SKM-1 (cell line): ENCODE measurements around the gene DOCK2.

Experiments used
- DNase-seq: peaks from one replicate; lab custom pipeline; 2025; ENCODE audit not compliant: unreplicated experiment; lab: John Stamatoyannopoulos, UW

Gene DOCK2

DNA sequence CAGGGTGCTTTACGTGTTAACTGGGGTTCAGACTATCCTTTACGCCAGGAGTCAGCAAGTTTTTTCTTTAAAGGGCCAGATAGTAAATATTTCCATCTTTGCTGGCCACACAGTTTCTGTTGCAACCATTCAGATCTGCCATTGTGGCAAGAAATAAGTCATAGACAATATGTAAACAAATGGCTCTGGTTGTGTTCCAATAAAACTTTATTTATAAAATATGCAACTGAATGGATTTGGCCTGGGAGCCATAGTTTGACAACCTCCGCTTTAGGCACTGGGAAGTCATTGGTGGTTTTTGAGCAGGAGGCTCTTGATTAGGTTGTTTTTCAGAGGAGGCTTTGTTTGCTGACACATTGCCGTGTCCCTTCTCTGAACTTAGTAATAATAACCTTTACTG is 252.5 kb downstream of the DOCK2 start:
- no peak for DNase-seq

DNA sequence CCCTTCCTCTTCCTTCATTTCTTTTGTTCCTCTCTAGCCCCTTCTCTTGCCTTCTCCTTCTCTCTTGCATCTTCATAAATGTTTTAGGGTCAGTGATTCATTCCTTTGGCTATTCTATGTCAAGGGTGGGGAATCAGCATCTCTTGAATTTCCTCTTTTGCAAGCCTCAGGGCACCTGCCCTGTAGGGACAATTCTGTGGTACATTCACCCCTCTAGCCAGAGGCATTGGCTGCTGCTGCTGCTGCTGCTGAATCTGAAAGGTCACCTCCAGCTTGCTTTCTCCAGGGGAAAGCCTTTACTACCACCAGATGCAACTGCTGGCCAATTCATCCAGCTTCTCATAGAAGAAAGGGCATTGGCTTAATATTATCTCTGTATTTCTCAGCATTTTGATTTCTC is 255.9 kb downstream of the DOCK2 start:
- DNase-seq = no peak

DNA sequence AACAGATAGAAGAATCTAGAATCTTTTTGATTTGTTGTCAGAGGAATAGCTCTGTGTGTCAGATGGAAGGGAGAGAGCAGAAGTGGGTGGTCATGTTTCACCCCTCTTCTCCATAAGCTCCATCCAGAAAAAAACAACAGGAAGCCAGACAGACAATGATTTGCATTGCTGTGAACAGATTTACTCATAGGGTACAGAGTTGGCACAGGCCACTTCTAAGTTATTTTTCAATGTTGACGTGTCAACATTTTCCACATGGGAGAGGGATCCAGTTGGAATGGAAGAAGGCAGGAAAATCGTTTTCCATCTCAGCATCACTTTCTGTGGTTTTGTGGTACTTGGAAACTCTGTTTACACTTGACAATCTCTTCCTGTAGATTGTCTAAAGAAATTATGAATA is 256.5 kb downstream of the DOCK2 start:
- no peak for DNase-seq

DNA sequence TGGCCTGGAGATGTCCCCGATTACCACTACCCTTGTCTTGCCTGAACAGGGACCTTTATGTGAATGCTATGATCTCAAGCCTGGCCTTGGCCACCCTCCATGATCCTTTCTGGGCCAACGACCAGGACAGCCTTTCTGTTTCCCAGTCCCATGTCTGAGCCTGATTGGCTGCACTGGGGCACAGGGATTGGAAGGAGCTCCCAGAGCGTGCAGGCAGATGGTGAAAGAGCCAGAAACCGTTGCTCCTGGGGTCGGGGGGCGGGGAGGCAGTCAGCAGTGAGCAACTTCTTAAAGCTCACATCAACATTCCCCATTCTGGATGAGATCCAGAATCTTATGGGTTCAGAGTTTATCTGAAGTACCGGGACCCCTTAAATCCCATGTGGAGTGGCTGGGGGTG is 258.9 kb downstream of the DOCK2 start:
- DNase-seq = no peak

DNA sequence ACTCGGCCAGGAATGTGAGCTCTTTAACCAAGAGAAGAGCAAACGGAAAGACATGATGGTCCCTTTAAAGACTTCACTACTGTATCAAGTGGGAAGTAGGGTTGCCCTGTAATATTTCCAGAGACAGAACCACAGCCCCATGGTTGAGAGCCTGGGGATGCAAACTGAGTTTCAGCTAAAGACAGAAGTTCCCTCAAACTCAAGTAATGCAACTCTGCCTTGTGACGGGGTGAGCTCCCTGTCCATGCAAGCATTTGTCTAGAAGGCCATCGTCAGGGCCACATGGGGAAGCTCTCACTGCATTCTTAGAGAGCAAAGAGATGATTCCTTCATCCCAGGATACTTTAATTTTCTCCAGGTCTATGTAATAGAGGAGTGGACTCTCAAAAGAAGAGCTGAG is 260.4 kb downstream of the DOCK2 start:
- no peak for DNase-seq

DNA sequence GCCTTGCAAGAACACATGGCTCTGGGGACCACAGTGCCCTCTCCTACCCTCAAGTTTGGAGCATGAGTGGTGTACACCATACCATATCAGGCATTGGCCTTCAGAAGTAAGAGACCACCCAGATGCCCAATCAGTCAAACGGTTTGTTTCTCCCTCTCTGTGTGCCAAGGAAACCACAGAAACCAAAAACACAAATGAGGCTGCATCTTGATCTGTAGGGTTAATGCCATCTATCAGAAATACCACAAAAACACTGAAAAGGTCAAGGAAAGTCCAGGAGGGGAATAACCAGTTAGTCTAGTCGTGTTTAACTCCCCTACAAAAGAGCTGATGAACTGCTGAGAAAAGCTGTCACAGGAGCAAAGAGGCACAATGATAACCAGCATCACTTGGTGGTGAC is 264.8 kb downstream of the DOCK2 start:
- no peak for DNase-seq

DNA sequence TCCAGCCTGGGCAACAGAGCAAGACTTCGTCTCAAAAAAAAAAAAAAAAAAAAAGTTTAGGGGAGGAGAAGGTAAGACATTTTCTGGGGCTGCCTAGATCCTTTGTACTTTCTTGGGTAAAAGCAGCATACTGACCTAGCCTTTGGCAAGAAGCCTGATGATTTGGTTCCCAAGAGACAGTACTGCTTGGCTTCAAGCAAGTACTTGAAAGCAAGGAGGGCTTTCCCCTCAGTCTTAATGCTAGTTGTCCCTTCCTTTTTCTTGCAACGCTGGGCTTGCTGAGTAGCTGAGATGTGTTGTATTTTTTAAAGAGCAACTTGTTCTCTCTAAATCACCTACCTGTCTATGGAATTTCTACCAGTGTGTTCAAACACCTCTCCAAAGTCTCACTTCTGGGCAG is 267.0 kb downstream of the DOCK2 start:
- no peak for DNase-seq

DNA sequence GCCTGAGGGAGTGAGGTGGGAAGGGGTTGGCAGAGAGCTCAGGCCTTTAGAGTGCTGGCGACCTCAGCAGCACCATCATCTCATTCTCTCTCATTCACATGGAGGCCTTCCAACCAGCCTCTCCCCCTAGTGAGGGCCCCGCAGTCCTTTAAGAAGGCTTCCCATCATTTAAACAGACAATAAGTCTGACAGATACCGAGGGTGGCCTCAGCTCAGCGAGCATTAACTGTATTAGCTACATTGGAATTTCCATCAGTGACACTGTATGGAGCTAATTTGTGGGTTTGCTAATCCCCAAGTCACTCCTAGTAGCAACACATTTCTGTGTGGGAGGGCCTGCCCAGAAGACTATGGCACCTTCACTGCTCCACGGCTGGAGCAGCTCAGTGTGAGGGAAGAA is 267.4 kb downstream of the DOCK2 start:
- no peak for DNase-seq

DNA sequence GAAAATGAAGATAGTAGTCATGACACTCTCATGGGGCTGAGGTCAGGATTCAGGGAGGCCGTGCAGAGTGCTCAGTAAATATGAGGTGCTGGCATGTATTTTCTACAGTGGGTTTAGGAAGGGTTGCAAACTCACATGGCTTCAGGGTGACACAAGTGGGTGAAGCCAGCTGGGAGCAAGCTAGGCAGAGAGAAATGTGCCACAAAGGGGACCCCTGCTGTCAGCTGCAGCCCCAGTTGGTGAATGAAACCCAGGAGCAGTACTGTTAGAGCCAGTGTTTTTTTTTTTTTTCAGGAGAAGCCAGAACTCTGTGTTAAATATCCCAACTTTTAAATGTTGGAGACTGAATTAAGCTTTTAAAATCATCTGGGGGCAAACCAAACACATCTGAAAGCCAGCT is 267.9 kb downstream of the DOCK2 start:
- DNase-seq = no peak

DNA sequence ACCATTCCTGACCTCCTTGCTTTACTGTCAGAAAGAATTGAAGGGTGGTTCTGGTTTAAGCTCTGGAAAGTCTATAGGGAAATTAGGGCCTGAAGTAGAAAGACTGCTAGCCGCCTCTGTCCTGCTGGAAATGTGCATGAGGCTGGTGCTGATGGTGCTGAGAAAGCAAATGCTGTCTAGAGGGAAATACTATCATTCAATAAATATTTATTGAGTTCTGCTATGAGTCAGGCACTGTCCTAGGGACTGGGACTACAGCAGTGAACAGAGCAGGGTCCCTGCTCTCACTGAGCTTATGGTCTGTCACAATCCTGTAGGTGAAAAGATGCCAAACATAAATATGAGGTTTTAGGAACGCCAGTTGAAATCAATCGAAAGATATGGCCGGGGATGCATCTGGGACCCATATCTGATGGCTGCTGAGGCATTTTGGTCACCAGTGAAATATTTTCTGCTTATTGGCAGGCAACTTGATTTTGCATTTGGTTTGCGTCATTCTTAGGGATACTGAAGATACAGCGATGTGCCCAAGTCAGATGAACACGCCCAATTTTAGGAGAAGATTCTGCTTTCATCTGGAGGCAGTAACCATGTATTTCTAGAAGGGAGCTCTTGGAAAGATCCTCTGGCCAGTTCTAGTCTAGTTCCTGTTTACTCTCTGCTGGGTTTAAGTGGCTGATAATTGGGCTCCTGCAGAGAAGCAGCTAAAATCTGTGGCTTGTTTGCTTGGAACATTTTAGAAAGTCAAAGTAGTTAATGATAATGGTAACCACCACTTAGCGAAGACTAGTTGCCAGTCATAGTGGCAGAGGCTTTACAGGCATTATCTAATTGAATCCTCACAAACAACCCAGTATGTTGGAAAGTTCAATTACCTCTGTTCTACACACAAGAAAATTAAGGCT is 269.9 kb downstream of the DOCK2 start:
- DNase-seq = no peak

DNA sequence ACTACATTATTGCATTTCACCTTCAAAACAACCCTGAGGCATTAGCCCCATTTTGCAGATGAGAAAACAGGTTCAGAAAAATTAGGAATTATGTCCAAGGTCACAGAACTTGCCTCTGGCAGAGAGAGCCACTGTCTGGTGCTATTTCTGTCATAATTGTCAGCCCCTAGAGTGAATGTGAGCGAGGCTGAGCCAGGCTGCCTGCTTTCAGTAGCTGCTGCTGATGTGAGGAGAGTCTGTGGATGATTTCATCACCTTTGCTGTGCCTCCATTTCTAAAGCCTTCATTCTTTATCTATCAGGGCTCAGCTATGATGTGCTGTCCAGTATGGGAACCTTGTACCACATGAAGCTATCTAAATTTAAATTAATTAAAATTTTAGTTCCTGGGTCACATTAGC is 271.8 kb downstream of the DOCK2 start:
- DNase-seq = no peak

DNA sequence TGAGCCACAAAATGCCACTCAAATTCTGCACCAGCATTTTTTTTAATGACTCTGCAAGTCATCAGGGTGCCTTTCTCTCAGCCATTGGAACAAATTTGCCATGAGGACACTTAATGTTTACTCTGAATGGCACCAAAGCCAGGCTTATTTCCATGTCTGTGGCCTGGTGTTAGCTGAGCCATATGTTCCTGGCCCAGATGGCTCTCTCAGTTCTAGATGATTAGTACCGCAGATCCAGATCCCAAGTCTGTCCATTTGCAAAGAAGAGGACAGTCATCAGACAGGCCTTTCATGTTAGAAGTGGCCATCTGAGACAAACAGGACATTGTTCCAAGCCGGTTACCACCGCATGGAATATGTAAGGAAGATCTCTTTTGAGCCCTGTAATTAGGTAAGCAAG is 272.9 kb downstream of the DOCK2 start:
- DNase-seq = no peak

DNA sequence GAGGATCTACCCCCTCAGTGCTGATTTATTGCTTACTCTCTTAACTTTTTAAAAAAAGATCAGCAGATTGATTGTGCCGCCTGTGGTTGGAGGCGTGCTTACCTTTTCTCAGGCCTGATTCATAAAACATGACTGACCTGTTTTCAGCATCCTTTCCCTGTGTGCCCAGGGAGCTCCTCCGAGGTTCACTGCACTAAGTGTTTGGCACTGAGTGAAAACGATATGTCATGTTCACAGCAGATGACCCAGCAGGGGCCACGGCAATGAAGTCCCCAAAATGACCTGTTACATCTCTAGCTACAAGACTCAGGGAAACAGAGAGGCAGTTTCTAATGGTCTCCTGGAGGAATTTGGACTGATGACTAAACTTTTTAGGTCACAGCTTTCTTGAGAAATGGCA is 273.3 kb downstream of the DOCK2 start:
- no peak for DNase-seq

DNA sequence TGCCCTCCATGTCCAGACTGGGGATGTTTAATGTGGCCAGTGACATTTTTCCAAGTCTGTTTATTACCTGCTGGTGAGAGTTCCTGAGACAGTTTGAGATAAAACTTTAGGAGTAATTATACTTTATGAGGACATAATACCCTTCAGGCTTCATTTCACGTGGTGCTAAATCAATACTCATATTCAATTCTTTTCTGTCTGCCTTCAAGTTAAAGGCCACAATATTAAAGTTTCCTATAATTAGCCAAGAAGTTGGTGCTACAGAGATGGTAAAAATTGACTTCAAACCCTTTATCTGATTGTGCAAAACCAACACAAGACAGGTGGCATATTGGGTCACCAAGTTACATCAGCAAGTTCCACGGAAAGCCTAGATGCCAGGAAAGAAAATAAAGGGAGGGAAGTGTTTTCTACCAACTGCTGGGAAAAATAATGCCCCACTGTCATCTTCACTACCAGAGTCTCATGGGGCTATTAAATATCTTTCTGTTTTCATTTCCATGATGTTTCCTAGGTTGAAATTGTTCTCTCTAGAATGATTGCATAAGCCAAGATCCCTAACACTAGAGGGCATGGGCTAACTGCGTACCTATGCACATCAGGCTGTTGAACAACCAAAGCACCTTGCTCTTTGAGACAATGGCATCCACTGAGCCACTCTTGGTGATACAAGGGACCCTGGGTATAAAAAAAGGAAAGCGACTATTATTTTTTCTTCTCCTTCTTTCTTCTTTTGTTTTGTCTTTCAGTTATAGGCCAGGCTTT is 274.6 kb downstream of the DOCK2 start:
- DNase-seq = no peak

DNA sequence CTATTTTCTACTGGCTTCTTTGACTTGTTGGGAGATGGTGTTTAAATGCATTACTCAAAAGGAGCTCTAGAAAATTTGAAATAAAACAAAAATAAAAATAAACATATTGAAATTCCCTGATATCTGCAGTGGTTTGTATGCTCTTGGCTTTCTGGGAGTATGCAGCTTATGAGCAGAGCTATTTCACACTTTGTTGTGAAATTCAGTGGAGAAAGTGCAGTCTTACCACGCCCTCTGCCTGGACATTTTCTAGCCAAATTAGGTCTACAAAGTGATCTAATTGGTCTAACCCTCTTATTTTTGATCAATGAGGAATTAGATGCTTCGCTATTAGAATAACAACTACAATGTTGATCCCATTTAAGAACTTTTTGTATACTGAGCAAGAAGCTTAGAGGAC is 276.4 kb downstream of the DOCK2 start:
- no peak for DNase-seq

DNA sequence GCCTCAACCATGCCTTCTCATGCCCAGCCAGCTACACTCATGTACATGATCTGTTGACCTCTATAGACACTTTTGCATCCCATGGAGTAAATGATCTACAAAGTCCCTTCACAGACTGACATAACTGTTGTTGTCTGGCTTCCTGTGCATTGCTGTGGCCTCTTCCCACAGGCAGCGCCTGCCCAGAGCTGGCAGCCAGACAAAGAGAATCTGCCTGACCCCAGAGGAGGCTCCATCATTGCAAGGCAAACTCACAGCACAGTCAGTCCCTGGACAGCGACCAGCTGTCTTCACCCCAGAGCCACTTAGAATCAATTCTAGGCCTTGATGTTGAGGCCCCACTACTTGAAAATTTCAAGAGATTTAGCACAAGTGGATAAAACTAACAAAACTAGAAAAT is 277.7 kb downstream of the DOCK2 start:
- no peak for DNase-seq

DNA sequence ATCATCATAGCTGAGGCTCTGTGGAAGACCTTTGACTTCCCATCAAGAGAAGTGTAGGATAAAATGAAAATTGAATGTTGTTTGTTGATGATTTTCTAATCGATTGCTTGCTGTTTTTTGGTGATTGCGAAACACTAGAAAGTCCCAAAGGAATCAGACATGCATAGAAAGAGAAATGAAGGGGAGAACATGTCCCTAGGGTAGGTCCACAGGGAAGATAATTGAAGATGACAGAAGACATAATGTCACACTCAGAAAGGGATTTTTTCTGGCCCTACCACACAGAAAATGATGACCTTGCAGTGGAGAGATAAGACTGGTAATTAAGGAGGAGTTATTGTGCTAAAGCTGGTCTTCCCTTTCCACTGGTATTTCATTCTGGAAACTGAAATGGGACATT is 280.4 kb downstream of the DOCK2 start:
- no peak for DNase-seq

DNA sequence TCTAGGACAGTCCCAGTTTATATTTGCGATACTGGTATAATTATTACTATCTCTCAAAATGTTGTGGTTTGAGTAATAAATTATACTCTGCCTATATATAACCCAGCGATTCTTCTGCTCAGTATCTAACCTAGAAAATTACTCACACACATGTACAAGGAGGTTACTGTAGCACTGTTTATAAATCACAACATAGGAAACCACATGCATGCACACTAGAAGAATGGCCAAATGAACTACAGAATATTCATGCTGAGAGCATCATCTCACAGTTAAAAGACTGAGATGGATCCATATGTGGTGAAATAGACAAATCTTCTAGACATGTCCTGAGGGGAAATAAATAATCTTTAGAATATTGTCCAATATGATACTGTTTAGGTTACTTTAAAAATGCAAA is 281.2 kb downstream of the DOCK2 start:
- no peak for DNase-seq

DNA sequence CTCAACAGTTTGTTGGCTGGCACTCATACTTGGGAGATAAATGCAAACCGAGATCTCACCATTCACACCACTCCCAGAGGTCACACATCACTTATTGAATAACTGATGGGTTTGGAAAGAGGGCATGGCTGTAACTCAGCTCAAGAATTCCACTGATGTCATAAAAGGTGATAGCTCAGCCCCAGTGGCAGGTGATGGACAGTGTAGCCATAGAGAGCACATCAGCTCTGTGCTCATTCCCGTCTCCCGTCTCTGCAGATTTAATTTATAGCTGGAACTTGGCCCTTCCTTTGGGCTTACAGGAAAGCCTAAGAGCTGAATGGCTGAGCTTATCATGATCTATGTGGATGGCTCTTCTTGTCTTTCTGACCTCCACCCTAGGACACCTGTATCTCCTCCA is 283.4 kb downstream of the DOCK2 start:
- DNase-seq = no peak

DNA sequence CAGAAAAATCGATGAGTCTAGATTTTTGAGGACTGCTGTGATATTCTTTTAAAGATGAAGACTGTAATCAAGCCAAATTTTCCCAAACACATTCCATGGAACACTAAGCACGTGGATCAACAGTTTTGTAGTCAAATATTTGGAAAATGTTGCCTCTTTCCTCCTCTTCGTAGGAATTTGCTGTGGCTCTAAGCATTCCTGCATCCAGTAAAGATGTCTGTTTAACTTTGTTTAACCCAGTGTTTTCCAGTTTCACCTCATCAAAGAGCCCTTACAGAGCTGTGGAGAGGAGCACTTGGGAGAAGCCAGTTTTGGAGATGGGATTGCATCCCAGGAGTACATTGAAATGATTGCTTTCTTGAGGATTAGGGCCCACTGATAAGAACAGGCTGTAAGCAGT is 284.3 kb downstream of the DOCK2 start:
- DNase-seq = no peak

DNA sequence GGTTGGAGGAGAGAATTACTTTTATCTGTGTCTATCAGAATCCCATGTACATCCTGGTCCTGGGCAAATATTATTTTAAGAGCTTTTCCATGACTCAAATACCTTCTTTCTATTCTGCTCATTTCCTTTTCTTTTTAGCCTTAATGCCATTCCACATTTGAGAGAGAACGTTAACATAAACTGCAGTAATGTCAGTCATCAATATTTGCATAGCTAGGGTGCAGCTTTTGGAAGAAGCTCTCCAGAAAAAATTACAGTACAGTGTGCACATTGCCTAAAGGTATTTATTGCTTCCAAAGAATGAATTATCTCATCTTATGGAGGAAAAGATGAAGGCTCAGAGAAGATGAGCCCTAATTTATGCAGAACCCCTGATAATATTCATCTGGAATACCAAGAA is 284.9 kb downstream of the DOCK2 start:
- DNase-seq = no peak

DNA sequence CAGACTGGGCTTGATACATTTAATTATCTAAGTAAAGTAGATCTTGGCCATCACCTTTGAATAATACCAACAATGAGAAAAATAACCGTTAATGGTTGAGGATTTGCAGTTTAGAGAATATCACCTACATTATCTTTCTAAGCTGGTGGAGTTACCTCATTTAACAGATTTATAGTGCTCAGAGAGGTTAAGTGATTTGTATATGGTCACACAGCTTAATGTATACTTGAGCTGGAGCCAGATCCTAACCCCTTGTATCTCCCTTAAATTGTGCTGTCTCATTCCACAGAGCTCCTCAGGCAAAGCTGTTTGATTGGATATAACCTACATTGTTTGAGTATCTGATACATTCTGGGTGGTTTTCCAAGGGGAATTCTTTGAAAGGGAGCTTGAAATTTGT is 285.4 kb downstream of the DOCK2 start:
- DNase-seq = no peak

DNA sequence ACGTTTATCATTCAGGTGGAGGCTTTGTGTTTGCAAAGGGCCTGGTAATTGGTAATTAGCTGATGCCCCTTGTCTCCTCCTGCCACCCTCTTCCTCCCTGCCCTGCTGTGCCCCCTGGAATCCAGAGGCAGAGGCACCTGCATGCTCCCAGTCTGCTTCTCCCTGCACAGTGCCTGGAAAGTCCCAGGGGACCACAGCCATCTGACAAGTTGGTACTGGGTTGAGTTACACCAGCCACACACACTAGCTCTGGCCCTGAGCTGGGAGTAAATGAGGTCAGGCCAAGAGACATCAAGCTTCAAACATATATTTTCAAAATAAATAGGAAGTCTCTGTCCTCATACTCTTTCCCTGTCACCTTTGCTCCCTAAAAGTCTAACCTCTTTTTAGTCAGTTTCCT is 286.9 kb downstream of the DOCK2 start:
- no peak for DNase-seq
